DOHH2 (cell line): ENCODE measurements around the gene TPO.

Experiments
- H3F3A ChIP-seq: fragments of 200-600 bp; sonication (generic), shearing (Covaris generic); 2 replicates; pipeline ENCODE4 v1.6.0; 2016; ENCODE audit warnings: antibody characterized with exemption, mild to moderate bottlenecking; ENCODE audit not compliant: control insufficient read depth, insufficient read depth
- H3K27ac ChIP-seq: fragments of 200-600 bp; sonication (generic); 2 replicates; pipeline ENCODE4 v1.5.1; 2014; ENCODE audit warnings: low read depth, mild to moderate bottlenecking, low read length, moderate library complexity
- H3K27me3 ChIP-seq: fragments of 200-600 bp; sonication (generic); 2 replicates; pipeline ENCODE4 v1.6.1; 2014; ENCODE audit warnings: mild to moderate bottlenecking, low read length, mixed read lengths; ENCODE audit not compliant: control insufficient read depth
- H3K36me3 ChIP-seq: fragments of 200-600 bp; sonication (generic); 2 replicates; pipeline ENCODE4 v1.6.1; 2014; ENCODE audit warnings: mild to moderate bottlenecking, low read length, moderate library complexity, mixed read lengths; ENCODE audit not compliant: control insufficient read depth
- H3K4me1 ChIP-seq: fragments of 200-600 bp; sonication (generic); 2 replicates; pipeline ENCODE4 v1.6.1; 2014; ENCODE audit warnings: mild to moderate bottlenecking, low read length, mixed read lengths; ENCODE audit not compliant: control insufficient read depth
- H3K4me2 ChIP-seq: fragments of 200-600 bp; sonication (generic); 2 replicates; pipeline ENCODE4 v1.6.0; 2014; ENCODE audit warnings: mild to moderate bottlenecking, low read length, moderate library complexity
- H3K4me3 ChIP-seq: fragments of 200-600 bp; sonication (generic); 2 replicates; pipeline ENCODE4 v1.5.1; 2014; ENCODE audit warnings: mild to moderate bottlenecking, low read length, mixed read lengths
- H3K79me2 ChIP-seq: fragments of 200-600 bp; sonication (generic); 2 replicates; pipeline ENCODE4 v1.6.1; 2014; ENCODE audit warnings: mild to moderate bottlenecking, low read length, mixed read lengths; ENCODE audit not compliant: control insufficient read depth
- H3K9me2 ChIP-seq: fragments of 200-600 bp; sonication (generic); replicated peaks from 2 replicates; pipeline ENCODE4 v1.6.1; 2014; ENCODE audit warnings: mild to moderate bottlenecking, low read length, mixed read lengths; ENCODE audit not compliant: control insufficient read depth
- H3K9me3 ChIP-seq: fragments of 200-600 bp; sonication (generic); 2 replicates; pipeline ENCODE4 v1.6.1; 2014; ENCODE audit warnings: antibody characterized with exemption, low read length, mixed read lengths; ENCODE audit not compliant: control insufficient read depth, insufficient read depth
- H4K20me1 ChIP-seq: fragments of 200-600 bp; sonication (generic); 2 replicates; pipeline ENCODE4 v1.6.0; 2014; ENCODE audit warnings: low read depth, mild to moderate bottlenecking, antibody characterized with exemption, low read length, moderate library complexity; ENCODE audit not compliant: control insufficient read depth, insufficient read depth
- EZH2phosphoT487 ChIP-seq: fragments of 200-600 bp; sonication (generic); IDR thresholded peaks from 2 replicates; pipeline ENCODE4 v1.6.1; 2017; ENCODE audit warnings: borderline replicate concordance, mild to moderate bottlenecking, antibody characterized with exemption, low read length, moderate library complexity, mixed read lengths
- TF ChIP-seq, protein P1 (sequence below): fragments of 200-600 bp; sonication (generic); IDR thresholded peaks from one replicate; pipeline ENCODE4 v1.5.1; 2014; ENCODE audit warnings: antibody characterized with exemption, mild to moderate bottlenecking, low read depth, low read length; ENCODE audit not compliant: poor library complexity, severe bottlenecking

Gene TPO

DNA sequence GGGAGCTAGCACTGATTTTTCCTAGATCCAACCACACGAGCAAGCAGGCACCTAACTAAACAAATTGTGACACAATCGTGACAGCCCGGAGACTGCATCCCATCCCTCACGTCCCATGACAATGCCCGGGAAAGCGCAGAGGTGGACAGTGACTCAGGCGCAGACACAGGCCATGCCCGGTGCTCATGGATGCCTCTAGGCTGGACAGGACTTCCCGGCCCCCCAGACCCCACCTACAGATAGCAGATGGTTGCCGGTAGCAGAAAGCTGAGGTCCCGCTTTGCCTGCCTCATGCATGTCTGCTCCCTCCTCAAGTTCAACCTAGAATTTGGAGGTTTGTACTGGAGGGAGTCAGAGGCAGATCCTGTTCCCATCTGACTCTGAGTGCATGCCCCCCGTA lies 81.0 kb downstream of the TPO start:
- Histone ChIP-seq H3K9me3 (no peaks in the 10 kb centered on the region; the same call in 1 of the 2 replicates), H3K9me2 (no peaks in the 10 kb centered on the region), H3K4me3 (no peak overlapping the region), H4K20me1 (no peaks in the 10 kb centered on the region), H3K4me2 (no peak overlapping the region), H3F3A (no peaks in the 10 kb centered on the region), H3K27me3 (no peaks in the 10 kb centered on the region), H3K79me2 (no peaks in the 10 kb centered on the region), H3K36me3 (no peaks in the 10 kb centered on the region), H3K4me1 (no peaks in the 10 kb centered on the region), H3K27ac (no peak overlapping the region)
- TF ChIP-seq, protein P1, sequence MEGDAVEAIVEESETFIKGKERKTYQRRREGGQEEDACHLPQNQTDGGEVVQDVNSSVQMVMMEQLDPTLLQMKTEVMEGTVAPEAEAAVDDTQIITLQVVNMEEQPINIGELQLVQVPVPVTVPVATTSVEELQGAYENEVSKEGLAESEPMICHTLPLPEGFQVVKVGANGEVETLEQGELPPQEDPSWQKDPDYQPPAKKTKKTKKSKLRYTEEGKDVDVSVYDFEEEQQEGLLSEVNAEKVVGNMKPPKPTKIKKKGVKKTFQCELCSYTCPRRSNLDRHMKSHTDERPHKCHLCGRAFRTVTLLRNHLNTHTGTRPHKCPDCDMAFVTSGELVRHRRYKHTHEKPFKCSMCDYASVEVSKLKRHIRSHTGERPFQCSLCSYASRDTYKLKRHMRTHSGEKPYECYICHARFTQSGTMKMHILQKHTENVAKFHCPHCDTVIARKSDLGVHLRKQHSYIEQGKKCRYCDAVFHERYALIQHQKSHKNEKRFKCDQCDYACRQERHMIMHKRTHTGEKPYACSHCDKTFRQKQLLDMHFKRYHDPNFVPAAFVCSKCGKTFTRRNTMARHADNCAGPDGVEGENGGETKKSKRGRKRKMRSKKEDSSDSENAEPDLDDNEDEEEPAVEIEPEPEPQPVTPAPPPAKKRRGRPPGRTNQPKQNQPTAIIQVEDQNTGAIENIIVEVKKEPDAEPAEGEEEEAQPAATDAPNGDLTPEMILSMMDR: no peak
- no peak for TF ChIP-seq EZH2phosphoT487

DNA sequence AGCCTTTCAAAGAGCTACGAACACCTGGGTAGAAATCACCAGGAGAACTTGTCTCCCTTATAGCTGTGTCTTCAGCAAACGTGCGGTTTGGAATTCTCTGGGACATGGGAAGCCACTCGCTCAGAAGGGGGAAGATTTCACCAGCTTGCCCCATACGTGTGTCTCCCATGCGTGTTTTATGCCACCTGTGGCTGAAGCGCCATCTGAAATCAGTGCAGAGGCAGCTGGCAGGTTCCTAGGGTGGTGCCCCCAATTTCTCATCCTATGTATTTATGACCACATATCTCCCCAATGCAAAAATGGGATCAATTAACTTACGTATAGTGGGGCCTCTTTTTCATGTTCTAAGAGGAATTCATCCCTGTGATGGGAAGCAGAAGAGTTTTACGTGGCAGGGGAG lies 81.6 kb downstream of the TPO start:
- no peaks in the 10 kb centered on the region for H3K36me3 ChIP-seq
- H4K20me1 ChIP-seq: no peaks in the 10 kb centered on the region
- no peaks in the 10 kb centered on the region for H3K27me3 ChIP-seq
- H3K4me3 ChIP-seq: no peak overlapping the region
- H3K4me1 ChIP-seq: no peaks in the 10 kb centered on the region
- no peaks in the 10 kb centered on the region for H3K9me2 ChIP-seq
- no peak overlapping the region for H3K4me2 ChIP-seq
- H3F3A ChIP-seq: no peaks in the 10 kb centered on the region
- no peaks in the 10 kb centered on the region for H3K79me2 ChIP-seq
- H3K9me3 ChIP-seq: no peaks in the 10 kb centered on the region; the same call in 1 of the 2 replicates
- no peak overlapping the region for H3K27ac ChIP-seq
- TF ChIP-seq, protein P1: no peak
- no peak for TF ChIP-seq EZH2phosphoT487

DNA sequence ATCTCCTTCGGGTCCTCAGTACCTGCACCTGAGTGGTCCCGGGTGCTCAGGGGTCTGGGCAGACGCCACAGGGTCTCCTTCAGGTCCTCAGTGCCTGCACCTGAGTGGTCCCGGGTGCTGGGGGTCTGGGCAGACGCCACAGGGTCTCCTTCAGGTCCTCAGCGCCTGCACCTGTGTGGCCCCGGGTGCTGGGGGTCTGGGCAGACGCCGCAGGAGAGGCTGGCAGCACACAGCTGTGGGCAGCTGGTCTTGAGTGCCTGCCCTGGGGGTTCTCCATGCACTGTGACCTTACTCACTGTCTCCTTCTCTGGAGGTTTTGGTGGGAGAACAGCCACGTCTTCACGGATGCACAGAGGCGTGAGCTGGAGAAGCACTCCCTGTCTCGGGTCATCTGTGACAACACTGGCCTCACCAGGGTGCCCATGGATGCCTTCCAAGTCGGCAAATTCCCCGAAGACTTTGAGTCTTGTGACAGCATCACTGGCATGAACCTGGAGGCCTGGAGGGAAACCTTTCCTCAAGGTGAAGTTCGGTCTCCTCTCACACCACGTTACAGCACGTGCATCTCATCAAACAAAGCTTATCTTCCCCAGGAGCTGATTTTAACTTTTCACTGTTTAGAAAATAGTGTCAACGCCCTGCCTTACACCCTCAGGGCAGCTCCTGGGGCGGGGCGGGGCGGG lies 82.6 kb downstream of the TPO start:
- H3K27me3 ChIP-seq: no peaks in the 10 kb centered on the region

More for the DNA sequence above, 82.6 kb downstream of the TPO start:
- Histone ChIP-seq H3K9me2 (no peaks in the 10 kb centered on the region), H3K4me1 (no peaks in the 10 kb centered on the region), H4K20me1 (no peaks in the 10 kb centered on the region), H3K4me2 (no peak overlapping the region), H3K79me2 (no peaks in the 10 kb centered on the region), H3K4me3 (no peak overlapping the region), H3K9me3 (no peaks in the 10 kb centered on the region; the same call in 1 of the 2 replicates), H3F3A (no peaks in the 10 kb centered on the region), H3K27ac (no peak overlapping the region), H3K36me3 (no peaks in the 10 kb centered on the region)
- TF ChIP-seq, protein P1: no peak
- no peak for TF ChIP-seq EZH2phosphoT487
